Stimulated activated CD8-positive, alpha-beta memory T cell treated with anti-CD3 and anti-CD28 coated beads, Interleukin-15, amount 100 ng/mL, for 4 hours (primary cell): ENCODE data around the gene ZBTB5.
"Not testable (repeated sequence)": the region's sequence is repeated elsewhere in the genome, so short reads cannot be mapped to it uniquely, and the experiment has no call there.

Experiments
- DNase-seq, 2 donors: peaks; one replicate each; pipeline ENCODE4 v3.0.0-alpha.2; 2020; ENCODE audit warnings: low read depth in 2 of 2

The ZBTB5 gene

DNA sequence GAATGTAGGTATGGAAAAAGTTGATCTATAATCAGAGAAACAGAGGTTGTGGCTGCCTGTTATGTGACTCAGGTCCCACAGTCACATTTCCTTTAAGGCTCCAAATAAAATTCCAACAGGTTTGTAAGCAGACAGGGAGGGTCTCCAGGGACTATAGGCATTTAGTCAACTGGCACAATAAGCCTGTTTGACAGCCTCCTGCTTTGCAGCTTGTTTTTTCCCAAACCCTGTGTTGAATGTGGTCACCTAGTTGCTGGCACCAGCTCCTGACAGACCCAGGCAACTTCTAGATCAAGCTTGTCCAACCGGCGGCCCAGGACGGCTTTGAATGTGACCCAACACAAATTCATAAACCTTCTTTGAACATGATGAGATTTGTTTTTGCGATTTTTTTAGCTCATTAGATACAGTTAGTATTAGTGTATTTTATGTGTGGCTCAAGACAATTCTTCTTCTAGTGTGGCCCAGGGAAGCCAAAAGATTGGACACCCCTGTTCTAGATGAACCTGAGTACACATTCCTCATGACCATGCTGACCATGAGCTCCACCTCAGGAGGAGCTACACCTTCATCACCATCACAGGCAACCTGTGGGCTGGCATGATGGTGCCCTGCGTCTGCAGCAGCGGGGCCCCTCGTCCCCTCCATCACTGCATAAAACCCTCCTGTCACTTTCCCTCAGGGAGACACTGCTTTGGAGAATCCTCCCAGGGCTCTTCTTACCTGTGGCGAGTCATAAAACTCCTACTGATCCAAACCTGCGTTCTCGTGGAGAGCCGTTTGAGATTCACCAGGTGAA, 58.4 kb downstream of the ZBTB5 start:
- no peak for DNase-seq

DNA sequence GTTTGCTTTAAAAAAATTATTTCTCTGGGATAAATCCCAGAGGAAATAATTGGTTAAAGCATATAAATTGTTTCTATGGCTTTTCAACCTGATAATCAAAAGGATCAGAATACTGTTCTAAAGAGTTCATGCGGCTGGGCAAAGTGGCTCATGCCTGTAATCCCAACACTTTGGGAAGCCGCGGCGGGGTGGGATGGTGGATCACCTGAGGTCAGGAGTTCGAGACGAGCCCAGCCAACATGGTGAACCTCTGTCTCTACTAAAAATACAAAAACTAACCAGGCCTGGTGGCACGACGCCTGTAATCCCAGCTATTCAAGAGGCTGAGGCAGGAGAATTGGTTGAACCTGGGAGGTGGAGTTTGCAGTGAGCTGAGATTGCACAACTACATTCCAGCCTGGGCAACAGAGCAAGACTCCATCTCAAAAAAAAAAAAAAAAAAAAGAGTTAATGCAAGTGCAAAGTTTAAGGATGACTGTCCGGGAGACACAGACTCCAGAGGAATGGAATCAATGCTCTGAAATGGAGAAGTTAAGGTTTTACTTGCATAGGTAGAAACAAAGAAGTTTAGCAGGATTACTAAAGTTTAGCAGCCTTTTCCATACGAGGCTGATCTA, 59.4 kb downstream of the ZBTB5 start:
- no peak for DNase-seq

DNA sequence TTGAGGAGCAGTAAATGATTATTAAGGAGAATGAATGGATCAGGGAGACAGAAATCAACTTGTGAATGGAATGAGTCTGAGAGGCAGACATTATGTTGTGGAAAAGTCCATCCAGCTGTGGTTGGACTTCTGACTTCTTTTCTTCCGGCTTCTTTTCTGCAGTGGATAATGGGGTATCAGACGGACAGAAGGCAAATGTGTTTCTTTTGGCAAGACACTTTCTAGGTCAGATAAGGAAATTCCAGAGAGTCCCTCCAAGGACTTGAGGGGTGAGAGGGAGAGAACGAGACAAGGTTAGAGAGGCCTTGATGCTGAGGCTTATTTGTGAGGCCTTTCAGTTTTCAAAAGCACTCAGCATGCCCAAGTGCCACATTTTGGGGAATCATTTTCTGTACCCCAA, 59.9 kb downstream of the ZBTB5 start:
- no peak for DNase-seq

DNA sequence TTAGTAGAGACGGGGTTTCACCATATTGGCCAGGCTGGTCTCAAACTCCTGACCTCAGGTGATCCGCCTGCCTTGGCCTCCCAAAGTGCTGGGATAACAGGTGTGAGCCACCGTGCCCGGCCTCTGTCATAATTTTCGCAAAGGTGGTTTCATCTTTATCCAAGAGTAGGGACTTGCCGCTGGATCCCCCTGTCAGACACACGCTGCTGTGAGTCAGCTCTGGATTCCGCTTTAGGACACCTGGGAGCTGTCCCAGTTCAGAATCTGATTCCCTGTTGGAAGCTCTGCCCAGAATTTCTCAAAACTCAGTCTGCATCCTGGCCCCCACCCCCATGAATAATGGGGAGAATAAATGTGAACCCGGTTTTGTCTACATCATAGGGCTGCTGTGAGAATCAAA, 60.7 kb downstream of the ZBTB5 start:
- DNase-seq: no peak

DNA sequence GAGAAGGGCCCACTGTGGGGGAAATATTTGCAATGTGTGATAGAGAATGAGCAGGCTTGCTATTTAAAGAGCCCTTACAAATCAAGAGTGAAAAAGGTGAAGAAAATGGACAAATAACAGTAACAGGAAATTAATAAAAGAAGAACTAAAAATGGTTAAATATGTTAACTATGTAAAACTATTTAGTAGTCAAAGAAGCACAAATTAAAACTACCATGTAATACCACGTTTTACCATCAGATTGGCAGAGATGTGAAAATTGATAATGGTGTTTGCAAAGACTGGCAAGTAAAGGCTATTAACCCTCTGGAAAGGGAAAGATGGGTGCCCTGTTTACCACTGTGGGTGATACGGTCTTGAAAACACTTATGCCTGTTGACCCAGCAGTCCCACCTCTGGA, 65.9 kb downstream of the ZBTB5 start:
- no peak for DNase-seq

DNA sequence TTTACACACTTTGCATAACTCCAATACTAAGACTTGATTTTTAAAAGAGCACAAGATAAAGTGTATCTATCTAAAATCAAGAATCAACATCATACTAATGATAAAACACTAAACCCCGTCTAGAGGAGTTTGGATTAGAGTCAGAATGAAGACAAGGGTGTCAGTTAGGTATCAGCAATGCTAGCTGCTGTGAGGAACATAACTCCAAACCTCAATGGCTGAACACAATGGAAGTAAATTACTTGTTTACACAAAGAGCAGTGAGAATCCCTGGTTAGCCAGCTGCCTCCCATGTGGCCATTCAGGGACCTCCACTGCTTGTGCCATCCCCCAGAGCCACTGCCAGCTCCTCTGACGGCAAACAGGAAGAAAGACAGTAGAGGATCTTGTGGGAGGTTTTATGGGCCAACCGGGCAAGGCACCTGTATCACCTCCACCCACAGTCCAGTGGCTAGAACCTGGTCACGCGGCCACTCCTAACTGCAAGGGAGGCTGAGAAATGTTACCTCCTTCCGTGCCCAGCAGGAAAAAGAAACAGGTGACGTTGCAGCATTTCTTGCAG, 66.7 kb downstream of the ZBTB5 start:
- DNase-seq: no peak

DNA sequence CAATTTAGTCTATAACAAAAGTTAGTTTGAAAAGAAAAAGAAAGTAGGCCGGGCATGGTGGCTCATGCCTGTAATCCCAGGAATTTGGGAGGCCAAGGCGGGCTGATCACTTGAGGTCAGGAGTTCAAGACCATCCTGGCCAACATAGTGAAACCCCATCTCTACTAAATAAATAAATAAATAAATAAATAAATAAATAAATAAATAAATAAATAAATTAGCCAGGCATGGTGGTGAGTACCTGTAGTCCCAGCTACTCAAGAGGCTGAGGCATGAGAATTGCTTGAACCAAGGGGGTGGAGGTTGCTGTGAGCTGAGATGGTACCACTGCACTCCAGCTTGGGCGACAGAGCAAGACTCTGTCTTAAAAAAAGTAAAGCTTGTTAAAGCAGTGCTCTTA, 67.3 kb downstream of the ZBTB5 start:
- DNase-seq: not testable (repeated sequence)

DNA sequence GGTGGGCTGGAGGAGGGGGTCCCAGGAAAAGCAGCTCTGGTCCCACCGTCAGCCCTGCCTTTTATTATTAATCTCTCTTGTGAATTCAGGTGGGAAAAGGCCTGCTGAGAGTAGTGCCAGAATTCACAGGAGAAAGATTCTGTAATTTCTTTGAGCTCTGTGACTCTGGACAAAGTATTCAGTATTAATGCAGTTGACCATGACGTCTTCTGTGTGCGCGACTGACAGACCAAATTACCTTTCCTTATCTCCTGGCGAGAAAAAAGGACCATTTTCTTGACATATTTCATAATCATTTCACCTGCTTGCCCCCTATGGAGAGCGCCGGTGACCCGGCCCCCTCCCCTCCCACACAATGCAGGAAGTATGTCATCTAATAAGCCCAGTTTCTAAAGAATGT, 69.6 kb downstream of the ZBTB5 start:
- no peak for DNase-seq

DNA sequence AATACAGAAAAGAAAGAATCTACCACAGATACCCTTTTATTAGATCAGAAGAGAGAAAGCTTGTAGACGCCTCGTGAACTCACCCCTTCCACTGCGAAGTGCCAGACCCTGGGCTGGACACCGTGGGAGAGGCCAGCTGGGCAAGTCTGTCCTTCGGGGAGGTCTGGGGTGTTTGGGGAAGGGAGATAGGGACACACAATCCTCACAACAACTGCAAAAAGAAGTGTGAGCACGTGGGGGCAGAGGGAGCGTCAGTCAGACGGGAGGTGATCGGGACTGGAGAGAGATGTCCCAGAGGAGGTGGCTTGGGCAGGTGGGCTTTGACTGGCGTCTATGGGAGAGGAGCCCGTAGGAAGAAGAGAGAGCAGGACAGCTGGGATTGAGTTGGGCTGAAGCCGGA, 70.0 kb downstream of the ZBTB5 start:
- no peak for DNase-seq

DNA sequence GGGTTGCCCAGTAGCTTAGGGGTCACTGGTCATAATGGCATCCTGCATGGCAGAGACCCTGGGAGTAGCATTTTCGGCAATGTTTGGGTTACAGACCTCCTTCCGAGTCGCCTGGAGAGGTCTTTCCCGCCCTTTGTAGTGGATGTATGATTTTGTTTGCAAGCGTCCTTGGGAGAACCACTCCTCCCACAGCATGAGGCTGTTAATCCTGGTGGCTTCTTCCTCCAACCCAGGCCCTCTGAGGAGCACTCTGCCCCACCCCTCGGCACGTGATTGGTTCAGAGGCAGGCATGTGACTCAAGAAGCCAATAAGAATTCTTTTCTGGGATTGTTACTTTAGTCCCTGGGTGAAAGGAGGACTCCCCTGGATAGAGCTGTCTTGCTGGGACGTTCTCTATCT, 73.0 kb downstream of the ZBTB5 start:
- DNase-seq: no peak

DNA sequence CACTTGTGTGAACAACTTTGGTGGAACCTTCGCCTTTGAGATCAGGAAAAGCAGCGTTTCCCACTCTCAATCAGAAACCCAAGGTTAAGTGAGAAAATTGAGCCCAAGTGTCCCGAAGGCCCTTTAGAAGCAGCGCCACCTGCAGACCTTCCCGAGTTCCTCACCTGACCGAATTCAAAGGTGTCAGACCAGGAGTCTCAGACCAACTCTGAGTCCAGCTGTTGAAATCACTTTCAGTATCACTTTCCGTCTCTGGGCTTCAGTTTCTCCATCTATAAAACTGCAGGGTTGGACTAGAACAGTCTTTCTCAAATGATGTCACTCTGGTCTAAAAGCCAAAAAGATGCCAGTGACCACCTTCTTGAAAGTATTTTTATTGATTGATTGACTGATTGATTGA, 74.5 kb downstream of the ZBTB5 start:
- no peak for DNase-seq
